HL-60 (cell line): ENCODE measurements around the gene LYPD8.

ENCODE experiments used
- DNase-seq, 2 experiments: peaks; one replicate each; pipeline ENCODE4 v3.0.0-alpha.2; 2010 to 2020; ENCODE audit warnings: low read depth in 1 of 2, low spot score in 1 of 2
- H3K27ac ChIP-seq: fragments of 250-450 bp; sonication (Bioruptor Pico); replicated peaks from 2 replicates; pipeline ENCODE4 v1.5.1; 2020; ENCODE audit warnings: mild to moderate bottlenecking, moderate library complexity
- H3K27me3 ChIP-seq: fragments of 250-450 bp; sonication (Bioruptor Pico); 2 replicates; pipeline ENCODE4 v1.5.1; 2021; ENCODE audit warnings: mild to moderate bottlenecking, moderate library complexity; ENCODE audit not compliant: insufficient read depth, poor library complexity, severe bottlenecking
- H3K4me3 ChIP-seq: replicated peaks from 2 replicates; pipeline ENCODE4 v1.5.1; 2011; ENCODE audit warnings: mild to moderate bottlenecking, control low read depth, low read length; ENCODE audit not compliant: insufficient read depth
- CTCF ChIP-seq: IDR thresholded peaks from one replicate; pipeline ENCODE4 v1.5.1; 2011; ENCODE audit warnings: low read length, control low read depth, inconsistent platforms; ENCODE audit not compliant: insufficient read depth
- GABPA ChIP-seq: IDR thresholded peaks from 2 replicates; pipeline ENCODE4 v1.6.1; 2012; ENCODE audit warnings: low read depth
- POLR2AphosphoS5 ChIP-seq: IDR thresholded peaks from 2 replicates; pipeline ENCODE4 v1.6.1; 2012; ENCODE audit warnings: low read depth
- SPI1 ChIP-seq: IDR thresholded peaks from 2 replicates; pipeline ENCODE4 v1.6.1; 2012; ENCODE audit warnings: low read depth, mild to moderate bottlenecking, borderline replicate concordance
- TF ChIP-seq, protein P1 (sequence below): IDR thresholded peaks from 2 replicates; pipeline ENCODE4 v1.6.1; 2012; ENCODE audit warnings: low read depth; ENCODE audit not compliant: insufficient replicate concordance

Gene LYPD8

GRCh38 chr1:248739572-248740205 lies 15.9 kb downstream of the LYPD8 start:
- H3K4me3 ChIP-seq, result peak overlapping the region; percentile 59
- H3K27ac ChIP-seq, result peak overlapping the region; percentile 93
- no peak for TF ChIP-seq CTCF
- TF ChIP-seq POLR2AphosphoS5, result peak; percentile 78
- TF ChIP-seq GABPA, result no peak
- peak; percentile 77 for TF ChIP-seq SPI1
- TF ChIP-seq, protein P1, sequence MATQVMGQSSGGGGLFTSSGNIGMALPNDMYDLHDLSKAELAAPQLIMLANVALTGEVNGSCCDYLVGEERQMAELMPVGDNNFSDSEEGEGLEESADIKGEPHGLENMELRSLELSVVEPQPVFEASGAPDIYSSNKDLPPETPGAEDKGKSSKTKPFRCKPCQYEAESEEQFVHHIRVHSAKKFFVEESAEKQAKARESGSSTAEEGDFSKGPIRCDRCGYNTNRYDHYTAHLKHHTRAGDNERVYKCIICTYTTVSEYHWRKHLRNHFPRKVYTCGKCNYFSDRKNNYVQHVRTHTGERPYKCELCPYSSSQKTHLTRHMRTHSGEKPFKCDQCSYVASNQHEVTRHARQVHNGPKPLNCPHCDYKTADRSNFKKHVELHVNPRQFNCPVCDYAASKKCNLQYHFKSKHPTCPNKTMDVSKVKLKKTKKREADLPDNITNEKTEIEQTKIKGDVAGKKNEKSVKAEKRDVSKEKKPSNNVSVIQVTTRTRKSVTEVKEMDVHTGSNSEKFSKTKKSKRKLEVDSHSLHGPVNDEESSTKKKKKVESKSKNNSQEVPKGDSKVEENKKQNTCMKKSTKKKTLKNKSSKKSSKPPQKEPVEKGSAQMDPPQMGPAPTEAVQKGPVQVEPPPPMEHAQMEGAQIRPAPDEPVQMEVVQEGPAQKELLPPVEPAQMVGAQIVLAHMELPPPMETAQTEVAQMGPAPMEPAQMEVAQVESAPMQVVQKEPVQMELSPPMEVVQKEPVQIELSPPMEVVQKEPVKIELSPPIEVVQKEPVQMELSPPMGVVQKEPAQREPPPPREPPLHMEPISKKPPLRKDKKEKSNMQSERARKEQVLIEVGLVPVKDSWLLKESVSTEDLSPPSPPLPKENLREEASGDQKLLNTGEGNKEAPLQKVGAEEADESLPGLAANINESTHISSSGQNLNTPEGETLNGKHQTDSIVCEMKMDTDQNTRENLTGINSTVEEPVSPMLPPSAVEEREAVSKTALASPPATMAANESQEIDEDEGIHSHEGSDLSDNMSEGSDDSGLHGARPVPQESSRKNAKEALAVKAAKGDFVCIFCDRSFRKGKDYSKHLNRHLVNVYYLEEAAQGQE, result peak; percentile 14
- peak; percentile 71 to 90 for DNase-seq
- no peaks in the 10 kb centered on the region for H3K27me3 ChIP-seq

GRCh38 chr1:248737457-248737856 lies 18.1 kb downstream of the LYPD8 start:
- DNase-seq, result no peak
- Histone ChIP-seq H3K27me3 (no peaks in the 10 kb centered on the region), H3K4me3 (no peak overlapping the region)

GRCh38 chr1:248736977-248737376 lies 18.6 kb downstream of the LYPD8 start:
- Histone ChIP-seq H3K27me3 (no peaks in the 10 kb centered on the region), H3K27ac (no peak overlapping the region), H3K4me3 (no peak overlapping the region)
- TF ChIP-seq POLR2AphosphoS5 (no peak), CTCF (no peak), GABPA (no peak), SPI1 (no peak)
- TF ChIP-seq, protein P1, result no peak
- no peak for DNase-seq

More at GRCh38 chr1:248737457-248737856, 18.1 kb downstream of the LYPD8 start:
- no peak for TF ChIP-seq SPI1
- TF ChIP-seq POLR2AphosphoS5, result no peak
- TF ChIP-seq CTCF, result no peak
- TF ChIP-seq, protein P1, result no peak
- TF ChIP-seq GABPA, result no peak
- no peak overlapping the region for H3K27ac ChIP-seq
